ES-I3 (cell line): ENCODE data around the gene SLC5A11.

Experiments used
- H3K36me3 ChIP-seq: 2 replicates; pipeline ENCODE4 v1.6.1; 2013; ENCODE audit warnings: mild to moderate bottlenecking, low read length, control low read depth, moderate library complexity; ENCODE audit not compliant: insufficient read depth
- H3K4me1 ChIP-seq: 2 replicates; pipeline ENCODE4 v1.6.1; 2013; ENCODE audit warnings: mild to moderate bottlenecking, control low read depth, low read length; ENCODE audit not compliant: insufficient read depth
- H3K9ac ChIP-seq: 2 replicates; pipeline ENCODE4 v1.6.1; 2013; ENCODE audit warnings: low read depth, mild to moderate bottlenecking, low read length, moderate library complexity
- H3K9me3 ChIP-seq: 2 replicates; pipeline ENCODE4 v1.6.1; 2013; ENCODE audit warnings: mild to moderate bottlenecking, low read length, moderate library complexity; ENCODE audit not compliant: control insufficient read depth, insufficient read depth

Gene SLC5A11

GRCh38 chr16:24936151-24936550 is 90.4 kb downstream of the SLC5A11 start:
- Histone ChIP-seq H3K9ac (no peak overlapping the region), H3K4me1 (no peaks in the 10 kb centered on the region), H3K36me3 (peaks cover 8% of the 10 kb centered on the region), H3K9me3 (no peaks in the 10 kb centered on the region)

GRCh38 chr16:24939224-24939623 is 93.5 kb downstream of the SLC5A11 start:
- Histone ChIP-seq H3K9me3 (no peaks in the 10 kb centered on the region), H3K9ac (no peak overlapping the region), H3K4me1 (no peaks in the 10 kb centered on the region), H3K36me3 (peaks cover 19% of the 10 kb centered on the region)

DNA sequence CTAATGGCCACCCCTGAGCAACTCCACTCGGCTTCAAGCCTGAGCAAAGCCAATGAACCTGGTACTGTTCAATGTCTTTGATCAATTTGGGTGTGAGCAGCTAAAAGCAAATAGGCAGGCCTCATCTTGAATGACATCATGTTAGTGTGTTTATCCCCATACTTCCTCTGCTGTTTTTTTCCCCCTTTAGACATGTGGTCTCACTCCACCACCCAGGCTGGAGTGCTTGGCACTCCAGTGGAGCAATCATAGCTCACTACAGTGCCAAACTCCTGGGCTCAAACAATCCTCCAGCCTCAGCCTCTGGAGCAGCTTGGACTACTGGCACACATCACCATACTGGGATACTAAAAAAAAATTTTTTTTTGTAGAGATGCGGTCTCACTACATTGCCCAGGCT is 94.0 kb downstream of the SLC5A11 start:
- no peaks in the 10 kb centered on the region for H3K9me3 ChIP-seq
- H3K36me3 ChIP-seq = peaks cover 18% of the 10 kb centered on the region
- H3K4me1 ChIP-seq = no peaks in the 10 kb centered on the region
- H3K9ac ChIP-seq = no peak overlapping the region

DNA sequence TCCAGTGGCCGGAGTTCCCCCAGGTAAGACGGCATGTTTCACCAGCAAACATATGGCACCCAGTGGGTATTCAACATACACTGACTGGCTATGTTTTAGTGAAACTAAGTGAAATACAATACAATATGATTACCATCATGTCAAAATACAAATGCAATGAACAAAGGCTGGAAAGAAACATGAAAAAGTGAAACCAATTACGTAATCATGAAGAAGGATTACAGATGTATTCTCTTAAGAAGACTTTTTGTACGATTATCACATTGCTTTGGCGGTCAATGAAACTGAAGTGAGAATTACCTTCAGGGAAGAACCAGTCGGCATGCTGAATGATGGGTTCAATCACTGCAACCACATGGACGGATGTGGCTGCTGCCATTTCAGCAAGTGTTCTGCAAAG is 97.7 kb downstream of the SLC5A11 start:
- no peaks in the 10 kb centered on the region for H3K9me3 ChIP-seq
- H3K9ac ChIP-seq = no peak overlapping the region
- H3K36me3 ChIP-seq = peaks cover 25% of the 10 kb centered on the region
- H3K4me1 ChIP-seq = no peaks in the 10 kb centered on the region

DNA sequence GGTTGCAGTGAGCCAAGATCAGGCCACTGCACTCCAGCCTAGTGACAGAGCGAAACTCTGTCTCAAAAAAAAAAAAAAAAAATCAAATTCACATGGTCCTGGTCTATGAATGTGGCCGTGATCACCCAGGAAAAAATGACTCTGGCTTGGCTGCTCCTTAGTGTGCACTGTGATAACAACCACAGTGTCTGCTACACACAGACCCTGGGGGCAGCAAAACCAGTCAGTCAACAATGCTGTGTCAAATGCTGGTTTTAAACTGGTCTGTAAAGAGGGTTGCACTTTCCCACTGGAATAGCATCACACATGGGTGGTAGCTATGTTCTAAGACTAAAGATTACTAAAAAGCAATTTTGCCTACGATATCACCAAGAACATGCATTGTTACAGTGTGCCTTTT is 98.4 kb downstream of the SLC5A11 start:
- Histone ChIP-seq H3K9ac (no peak overlapping the region), H3K36me3 (peaks cover 25% of the 10 kb centered on the region), H3K9me3 (no peaks in the 10 kb centered on the region), H3K4me1 (no peaks in the 10 kb centered on the region)

GRCh38 chr16:24946155-24946554 is 100.4 kb downstream of the SLC5A11 start:
- H3K4me1 ChIP-seq = no peaks in the 10 kb centered on the region
- peaks cover 31% of the 10 kb centered on the region for H3K36me3 ChIP-seq
- H3K9ac ChIP-seq = no peak overlapping the region
- no peaks in the 10 kb centered on the region for H3K9me3 ChIP-seq

- peaks cover 24% of the 10 kb centered on the region for H3K36me3 ChIP-seq
Measured at GRCh38 chr16:24950275-24950674, 104.5 kb downstream of the SLC5A11 start.

GRCh38 chr16:24953306-24953705 is 107.5 kb downstream of the SLC5A11 start:
- no peaks in the 10 kb centered on the region for H3K9me3 ChIP-seq
- peaks cover 22% of the 10 kb centered on the region for H3K36me3 ChIP-seq
- H3K4me1 ChIP-seq = no peaks in the 10 kb centered on the region
- no peak overlapping the region for H3K9ac ChIP-seq

More at GRCh38 chr16:24950275-24950674, 104.5 kb downstream of the SLC5A11 start:
- Histone ChIP-seq H3K4me1 (no peaks in the 10 kb centered on the region), H3K9me3 (no peaks in the 10 kb centered on the region), H3K9ac (no peak overlapping the region)

- Histone ChIP-seq H3K4me1 (no peaks in the 10 kb centered on the region), H3K9me3 (no peaks in the 10 kb centered on the region), H3K36me3 (peaks cover 22% of the 10 kb centered on the region), H3K9ac (no peak overlapping the region)
Measured at GRCh38 chr16:24953721-24954120, 108.0 kb downstream of the SLC5A11 start.

DNA sequence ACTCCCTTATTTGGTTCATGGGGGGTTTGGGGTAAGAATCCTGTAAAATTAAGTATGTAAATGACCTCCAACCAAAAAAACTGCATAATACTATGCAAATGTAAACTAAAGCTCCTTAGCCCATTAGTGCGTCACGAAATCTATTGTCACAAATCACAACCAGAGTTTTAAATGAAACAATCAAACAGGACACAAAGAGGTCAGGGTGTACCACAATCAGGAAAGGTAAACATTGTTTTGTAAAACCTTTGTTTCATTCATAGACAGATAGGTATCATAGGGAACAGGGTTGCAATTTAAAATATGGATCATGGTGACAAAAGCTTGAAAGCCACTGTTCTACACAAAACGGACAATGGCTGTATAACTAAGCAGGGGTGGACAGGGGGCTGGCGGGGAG is 108.4 kb downstream of the SLC5A11 start:
- Histone ChIP-seq H3K9ac (no peak overlapping the region), H3K36me3 (peaks cover 24% of the 10 kb centered on the region), H3K9me3 (no peaks in the 10 kb centered on the region), H3K4me1 (no peaks in the 10 kb centered on the region)

- peaks cover 19% of the 10 kb centered on the region for H3K36me3 ChIP-seq
- H3K9me3 ChIP-seq = no peaks in the 10 kb centered on the region
- no peak overlapping the region for H3K9ac ChIP-seq
- no peaks in the 10 kb centered on the region for H3K4me1 ChIP-seq
Measured at GRCh38 chr16:24955975-24956731, 110.4 kb downstream of the SLC5A11 start.

DNA sequence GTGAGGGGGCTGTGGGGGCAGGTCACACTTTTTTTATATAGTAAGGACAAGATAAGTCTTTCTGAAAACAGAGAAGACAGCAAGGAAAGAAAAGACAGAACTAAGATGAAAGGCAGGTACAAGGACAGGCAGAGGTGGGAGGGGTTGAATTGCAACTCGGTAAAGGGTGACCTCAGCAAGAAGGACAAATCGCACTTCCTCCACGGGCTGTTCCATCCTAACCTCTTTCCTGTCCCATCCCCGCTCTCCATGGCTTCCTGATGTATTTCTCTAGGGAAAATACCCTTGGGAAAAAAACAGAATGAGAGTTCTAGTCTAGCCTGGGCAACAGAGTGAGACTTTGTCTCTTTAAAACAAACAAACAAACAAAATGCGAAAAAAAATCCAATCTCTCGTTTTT is 112.1 kb downstream of the SLC5A11 start:
- peaks cover 19% of the 10 kb centered on the region for H3K36me3 ChIP-seq
- H3K4me1 ChIP-seq = no peaks in the 10 kb centered on the region
- H3K9me3 ChIP-seq = 0 out of 2 replicates have a peak, but pooled peaks cover 3% of the 10 kb centered on the region
- H3K9ac ChIP-seq = no peak overlapping the region
